Amniotic stem cell (primary cell): ENCODE results near the gene LRMDA.

Experiments
- DNase-seq: peaks from one replicate; lab custom pipeline; 2025; lab: John Stamatoyannopoulos, UW

The LRMDA gene

GRCh38 chr10:75716506-75716905 lies 285.1 kb downstream of the LRMDA start:
- no peak for DNase-seq

GRCh38 chr10:75717126-75717916 lies 285.9 kb downstream of the LRMDA start:
- DNase-seq, result no peak

- no peak for DNase-seq
Measured at GRCh38 chr10:75718991-75719390, 287.6 kb downstream of the LRMDA start.

- DNase-seq, result no peak
Measured at GRCh38 chr10:75720157-75720556, 288.7 kb downstream of the LRMDA start.

GRCh38 chr10:75722020-75722419 lies 290.6 kb downstream of the LRMDA start:
- no peak for DNase-seq

DNA sequence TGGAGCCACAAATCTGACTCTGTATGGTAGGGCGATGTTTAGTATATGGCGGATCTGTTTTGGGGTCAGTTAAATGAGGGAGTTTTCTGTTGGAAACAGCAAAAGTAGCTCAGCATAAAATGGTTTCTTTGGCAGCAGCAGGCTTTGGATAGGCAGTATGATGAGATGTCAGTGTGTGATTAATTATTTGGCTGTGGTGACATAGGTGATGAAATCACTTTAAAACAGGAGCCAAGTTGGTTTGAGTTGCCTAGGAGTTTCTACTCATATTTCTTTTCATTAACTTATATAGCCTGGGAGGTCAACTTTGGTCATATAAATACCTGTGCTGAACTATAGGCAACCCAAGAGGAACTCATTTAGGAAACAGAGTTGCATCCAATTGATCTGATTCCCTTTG lies 291.2 kb downstream of the LRMDA start:
- DNase-seq, result no peak

- no peak for DNase-seq
Measured at GRCh38 chr10:75723319-75723980, 292.0 kb downstream of the LRMDA start.

- DNase-seq, result no peak
Measured at GRCh38 chr10:75724047-75724446, 292.6 kb downstream of the LRMDA start.

DNA sequence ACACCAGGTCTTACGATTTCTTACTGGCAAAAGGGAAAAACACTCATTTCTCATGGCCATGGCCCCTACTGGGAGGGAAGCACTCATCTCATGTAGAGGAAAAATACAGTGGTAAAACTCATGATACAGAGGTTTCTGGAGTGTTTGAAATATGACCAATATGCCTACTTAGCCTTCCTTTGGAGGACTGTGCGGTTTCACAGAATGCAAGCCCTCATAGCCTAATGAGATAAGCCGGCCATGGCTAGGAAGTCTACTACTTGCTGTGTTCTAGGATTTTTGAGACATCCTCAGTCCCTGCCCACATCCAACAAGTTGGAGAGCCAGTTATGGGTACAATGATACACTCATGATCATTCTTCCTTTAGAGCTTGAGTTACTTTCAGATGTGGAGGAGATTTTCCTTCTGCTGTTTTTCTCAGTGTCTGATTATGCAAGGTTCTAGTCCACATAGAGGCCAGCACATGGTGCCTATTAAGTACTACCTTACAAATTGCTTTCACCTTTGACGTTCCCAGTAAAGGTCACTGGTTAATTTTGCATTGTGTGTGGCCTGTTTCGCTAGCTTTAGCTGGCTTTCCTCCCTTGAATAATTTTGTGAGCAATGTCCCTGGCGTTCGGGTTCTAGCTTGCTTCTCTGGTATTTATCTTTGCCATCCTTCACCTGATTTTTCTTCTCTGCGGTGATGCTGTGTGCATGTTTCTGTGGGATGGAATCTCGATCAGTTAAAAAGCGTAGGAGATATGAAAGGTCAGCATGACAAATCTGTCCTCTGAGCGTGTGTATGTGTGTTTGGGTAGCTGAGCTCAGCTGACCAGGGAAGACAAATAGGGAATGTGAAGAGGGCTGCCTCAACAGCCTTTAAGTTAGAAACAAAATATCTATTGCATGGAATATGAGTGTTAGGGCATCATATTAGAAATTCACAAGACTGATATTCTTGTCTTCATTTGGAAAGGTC lies 295.4 kb downstream of the LRMDA start:
- DNase-seq, result no peak

- no peak for DNase-seq
Measured at GRCh38 chr10:75730847-75731246, 299.4 kb downstream of the LRMDA start.

DNA sequence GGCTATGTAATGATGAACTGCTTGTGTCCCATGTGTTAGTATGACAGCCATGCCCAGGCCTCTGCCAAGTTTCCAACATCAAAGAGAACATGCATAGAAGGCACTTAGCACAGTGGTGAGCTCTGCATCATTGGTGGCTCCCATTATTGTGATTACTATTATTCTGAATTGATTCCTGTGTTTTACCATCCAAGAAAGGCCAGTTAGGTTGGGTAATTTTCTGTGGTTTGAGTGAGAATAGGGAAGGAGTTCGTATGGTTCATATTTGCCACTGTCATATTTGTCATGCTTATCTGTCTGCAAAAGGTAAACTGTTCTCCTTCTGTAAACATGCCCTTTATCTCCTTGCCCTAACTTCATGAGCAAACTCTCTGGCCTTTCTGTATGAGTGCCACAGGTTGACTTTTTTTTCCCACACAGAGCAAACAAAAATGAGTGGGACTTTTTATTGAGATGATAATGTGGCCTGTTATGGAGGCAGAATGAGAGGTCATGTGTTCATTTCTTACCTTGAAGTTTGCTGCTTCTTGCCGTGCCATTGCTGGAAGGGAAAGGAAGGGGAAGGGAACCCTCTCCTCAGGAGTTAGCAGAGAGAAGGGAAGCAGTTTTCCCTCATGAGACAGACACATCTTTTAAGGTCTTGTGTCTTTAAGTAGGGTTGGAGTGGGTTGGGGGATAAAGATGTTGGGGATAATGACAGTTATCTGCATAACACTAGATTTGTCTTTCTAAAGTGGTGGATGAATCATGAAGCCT lies 301.9 kb downstream of the LRMDA start:
- DNase-seq, result no peak

- DNase-seq, result no peak
Measured at GRCh38 chr10:75736151-75736640, 304.8 kb downstream of the LRMDA start.

DNA sequence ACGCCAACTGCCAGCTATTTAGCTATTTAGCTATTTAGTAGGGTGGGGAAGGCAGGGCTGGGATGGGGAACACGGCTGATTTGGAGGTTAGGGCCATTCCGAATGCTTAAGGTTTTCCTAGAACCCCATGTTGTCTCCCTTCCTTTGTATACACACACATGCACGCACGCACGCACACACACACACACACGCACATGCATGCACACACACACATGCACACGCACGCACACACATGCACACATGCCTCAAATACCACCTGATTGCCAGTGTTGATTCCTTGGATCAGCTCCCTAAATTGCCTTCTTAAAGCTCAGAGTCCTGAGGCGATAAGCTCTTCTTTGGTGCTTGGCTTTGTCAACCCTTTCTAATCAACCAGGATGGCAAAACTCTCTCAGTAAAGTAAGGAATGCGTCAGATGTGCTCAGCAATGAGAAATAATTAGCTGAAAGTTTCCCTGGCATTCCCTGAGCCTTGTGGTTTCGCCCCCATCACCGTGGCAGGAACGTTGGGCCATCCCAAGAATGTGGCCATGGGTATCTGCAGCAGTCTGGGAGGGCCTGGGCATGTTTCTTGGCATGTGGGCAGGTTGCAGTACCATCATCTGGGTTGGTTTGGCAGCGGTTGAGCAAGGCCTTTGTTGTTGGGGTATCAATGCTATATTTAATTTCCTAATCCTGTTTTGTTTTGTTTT lies 305.6 kb downstream of the LRMDA start:
- DNase-seq, result no peak

- no peak for DNase-seq
Measured at GRCh38 chr10:75737580-75737949, 306.1 kb downstream of the LRMDA start.

DNA sequence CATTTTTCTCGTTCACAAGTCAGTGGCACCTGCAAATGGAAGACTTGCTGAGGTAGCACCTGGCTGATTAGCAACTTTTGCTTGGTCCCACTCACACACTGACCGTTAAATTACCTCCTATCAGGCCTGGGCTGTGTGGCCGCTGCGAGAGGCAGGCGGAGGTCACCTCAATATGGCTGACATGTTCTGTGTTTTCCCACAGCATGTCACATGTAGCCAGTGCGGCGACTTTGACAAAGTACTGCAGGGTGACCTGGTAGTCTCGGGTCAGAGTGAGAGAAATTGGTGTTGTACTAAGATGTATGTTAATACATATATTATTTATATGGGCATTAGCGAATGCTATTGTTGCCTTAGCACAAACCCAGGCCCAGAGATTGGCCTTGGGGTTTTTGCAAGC lies 307.5 kb downstream of the LRMDA start:
- DNase-seq, result no peak

GRCh38 chr10:75739414-75740143 lies 308.2 kb downstream of the LRMDA start:
- DNase-seq, result no peak

GRCh38 chr10:75740541-75740940 lies 309.1 kb downstream of the LRMDA start:
- DNase-seq, result no peak

- no peak for DNase-seq
Measured at GRCh38 chr10:75742355-75742754, 310.9 kb downstream of the LRMDA start.

DNA sequence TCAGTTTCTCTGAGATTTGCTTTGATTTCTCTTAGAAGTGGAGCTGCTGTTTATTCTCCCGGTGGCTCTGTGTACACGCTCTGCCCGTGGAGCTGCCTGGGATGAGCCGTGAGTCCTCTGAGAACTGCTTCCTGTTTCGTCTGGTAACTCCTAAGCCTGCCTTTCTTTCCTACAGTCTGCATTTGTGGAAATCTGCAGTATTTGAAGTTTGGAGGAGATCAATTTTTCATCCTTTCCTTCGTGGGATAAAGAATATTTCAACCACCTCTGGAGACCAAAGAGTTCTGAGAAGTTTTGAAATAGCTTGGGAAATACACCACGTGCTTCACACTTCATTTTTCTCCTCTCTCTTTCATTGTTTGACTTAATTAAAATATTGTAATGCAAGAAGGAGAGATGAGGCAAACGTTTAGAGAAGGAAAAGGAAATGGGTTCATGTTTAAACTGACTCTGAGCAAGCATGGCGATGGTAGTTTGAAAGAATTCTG lies 311.9 kb downstream of the LRMDA start:
- no peak for DNase-seq

- DNase-seq, result no peak
Measured at GRCh38 chr10:75744261-75744660, 312.8 kb downstream of the LRMDA start.
